ENCODE results near the gene RHOH.

GRCh38 chr4:40176602-40177001 is 20.2 kb upstream of the RHOH start:
- TF ChIP-seq CTCF (IDR thresholded peaks at IDR 0.05) (no peak), POLR2A (IDR thresholded peaks at IDR 0.05) (no peak), EP300 (IDR thresholded peaks at IDR 0.05) (no peak), POLR2AphosphoS5 (IDR thresholded peaks at IDR 0.05) (no peak)

Data from suprapubic skin (tissue), 4 donors.